ENCODE measurements around the gene ARRB2. TPM values are rescaled to one million over a fixed set of nuclear protein-coding genes. Genes with fewer than 3 reads are reported as not detected.

The ARRB2 gene
- total and polyA plus RNA-seq, 2 of the 8 experiments (the other 6 are each of a cell fraction or from before 2014, with no cell fraction given) = 72.4 to 101 TPM

DNA sequence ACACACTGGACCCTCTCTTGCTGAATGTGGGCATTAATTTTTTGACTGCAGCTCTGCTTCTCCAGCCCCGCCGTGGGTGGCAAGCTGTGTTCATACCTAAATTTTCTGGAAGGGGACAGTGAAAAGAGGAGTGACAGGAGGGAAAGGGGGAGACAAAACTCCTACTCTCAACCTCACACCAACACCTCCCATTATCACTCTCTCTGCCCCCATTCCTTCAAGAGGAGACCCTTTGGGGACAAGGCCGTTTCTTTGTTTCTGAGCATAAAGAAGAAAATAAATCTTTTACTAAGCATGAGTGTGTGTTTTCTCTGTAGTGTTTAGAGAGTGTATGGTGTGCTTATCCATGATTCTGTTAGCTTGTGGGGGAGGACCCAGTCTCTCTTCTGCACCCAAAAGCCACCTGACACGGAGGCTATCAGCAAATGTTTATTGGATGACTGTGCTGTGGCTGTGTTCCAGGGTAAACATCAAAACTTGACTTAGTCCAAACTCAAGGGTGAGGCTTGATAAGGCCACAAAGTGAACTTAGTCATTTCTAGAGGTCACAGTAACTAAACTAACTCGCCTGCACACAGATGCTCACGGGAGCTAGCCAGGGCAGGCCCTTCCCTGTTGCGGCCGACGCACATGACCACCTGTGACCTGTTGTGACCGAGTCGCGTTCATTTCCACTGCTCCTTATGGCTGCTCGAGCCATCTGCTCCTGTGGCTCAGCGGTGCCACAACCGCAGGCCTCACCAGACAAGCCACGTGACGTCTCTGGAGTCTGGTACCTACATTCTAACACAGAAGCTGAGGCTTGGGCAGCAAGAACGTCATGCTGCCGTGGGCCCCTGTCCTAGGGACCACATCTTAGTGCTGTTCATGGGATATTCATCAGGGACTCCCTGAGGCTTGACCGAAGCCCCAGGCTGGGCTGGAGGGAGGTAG lies 11.0 kb downstream of the ARRB2 start (continued):
- TF ChIP-seq GABPA (IDR thresholded peaks at IDR 0.05; ENCODE audit: borderline replicate concordance, insufficient read depth, low read length) (no peak), MAX (IDR thresholded peaks at IDR 0.05) (no peak), TAF7 (optimal IDR thresholded peaks at IDR 0.05; ENCODE audit: borderline replicate concordance, low read depth, low read length) (no peak), NANOG (IDR thresholded peaks at IDR 0.05; ENCODE audit: insufficient read depth, low read depth, low read length, poor library complexity, severe bottlenecking) (no peak), JUN (IDR thresholded peaks at IDR 0.05; ENCODE audit: low read depth, low read length) (no peak), POLR2AphosphoS5 (IDR thresholded peaks at IDR 0.05; ENCODE audit: low read depth, low read length) (no peak), GTF2F1 (IDR thresholded peaks at IDR 0.05; ENCODE audit: borderline replicate concordance, low read depth, low read length) (no peak)

All from H1 (cell line).